CD4-positive, alpha-beta T cell (primary cell): ENCODE data around the gene OST4. TPM values are rescaled to one million over a fixed set of nuclear protein-coding genes. Genes with fewer than 3 reads are reported as not detected.

Source experiments
- ATAC-seq: fragments of 200-7000 bp; cut with Tn5 transposase; one replicate; pipeline ENCODE4 v1.10.0; 2022; ENCODE audit warnings: mild to moderate bottlenecking; ENCODE audit not compliant: poor library complexity
- CTCF ChIA-PET: fragments of 350-600 bp; sonication (Branson Sonifier 250); formaldehyde crosslinking; loops from one replicate; lab custom pipeline; 2021; ENCODE audit warnings: antibody characterized with exemption, inconsistent platforms; lab: Charles Lee
- POLR2A ChIA-PET: fragments of 350-600 bp; sonication (Branson Sonifier 250); formaldehyde crosslinking; loops from one replicate; lab custom pipeline; 2021; ENCODE audit warnings: antibody characterized with exemption, inconsistent platforms; lab: Charles Lee
- DNase-seq, 14 experiments: peaks; one replicate each; pipeline ENCODE4 v3.0.0-alpha.2; 2013 to 2020; ENCODE audit warnings: mixed read lengths in 2 of 14
- H3K27ac ChIP-seq, 2 donors: one replicate each; pipeline versions ENCODE4 v1.5.1 to v1.7.0; 2013; ENCODE audit warnings: low read length in 2 of 2, low read depth in 1 of 2, mild to moderate bottlenecking in 1 of 2
- H3K27me3 ChIP-seq, 2 experiments: 1 replicate in 1 of 2; 2 replicates in 1 of 2; pipeline versions ENCODE4 v1.6.1 to v1.7.0; 2013; ENCODE audit warnings: low read length in 2 of 2, control low read depth in 1 of 2, mild to moderate bottlenecking in 1 of 2, moderate library complexity in 1 of 2; ENCODE audit not compliant: insufficient read depth in 2 of 2, control insufficient read depth in 1 of 2
- H3K36me3 ChIP-seq: one replicate; pipeline ENCODE4 v1.6.1; 2013; ENCODE audit warnings: low read length, control low read depth; ENCODE audit not compliant: insufficient read depth
- H3K4me1 ChIP-seq: one replicate; pipeline ENCODE4 v1.6.1; 2013; ENCODE audit warnings: low read length, control low read depth; ENCODE audit not compliant: insufficient read depth
- H3K4me3 ChIP-seq: one replicate; pipeline ENCODE4 v1.5.1; 2013; ENCODE audit warnings: mild to moderate bottlenecking, low read length, moderate library complexity
- H3K9me3 ChIP-seq, 2 experiments: 1 replicate in 1 of 2; 2 replicates in 1 of 2; pipeline versions ENCODE4 v1.6.1 to v1.7.0; 2013; ENCODE audit warnings: low read length in 2 of 2, mild to moderate bottlenecking in 2 of 2, control low read depth in 1 of 2, moderate library complexity in 1 of 2; ENCODE audit not compliant: control insufficient read depth in 1 of 2, insufficient read depth in 1 of 2
- H3K27ac Mint-ChIP-seq: one replicate; pipeline ENCODE4 v1.8.0; 2020; ENCODE audit warnings: mixed read lengths
- H3K27me3 Mint-ChIP-seq: one replicate; pipeline ENCODE4 v1.8.0; 2021; ENCODE audit warnings: mixed read lengths
- H3K36me3 Mint-ChIP-seq: one replicate; pipeline ENCODE4 v1.8.0; 2021; ENCODE audit warnings: low read depth, mixed read lengths
- H3K4me1 Mint-ChIP-seq: one replicate; pipeline ENCODE4 v1.8.0; 2021; ENCODE audit warnings: low read depth, mixed read lengths
- H3K4me3 Mint-ChIP-seq: one replicate; pipeline ENCODE4 v1.8.0; 2020; ENCODE audit warnings: mild to moderate bottlenecking, mixed read lengths
- H3K9me3 Mint-ChIP-seq: one replicate; pipeline ENCODE4 v1.8.0; 2020; ENCODE audit warnings: mixed read lengths
- intact Hi-C, 2 experiments: fragments of 100-400 bp; cut with DNase I in 1 of 2; cut with micrococcal nuclease in 1 of 2; formaldehyde crosslinking; loops; one replicate each; pipeline versions ENCODE4 v1.15.1 to v1.9.0; 2023 to 2025; cut with DNase I, micrococcal nuclease
- total RNA-seq, 174 experiments: library from RNA in 2 of 174; stranded (reverse) in 2 of 174; gene quantifications; one replicate each; pipeline ENCODE4 v1.2.3 and lab custom pipeline; 2021 to 2026
- TF ChIP-seq, protein P1 (sequence below): fragments of 200-600 bp; IDR thresholded peaks from one replicate; pipeline ENCODE4 v1.8.0; 2022; ENCODE audit warnings: antibody characterized with exemption, mild to moderate bottlenecking

The OST4 gene
- total RNA-seq, 2 experiments from 2014 or later: 232 to 254 TPM

DNA sequence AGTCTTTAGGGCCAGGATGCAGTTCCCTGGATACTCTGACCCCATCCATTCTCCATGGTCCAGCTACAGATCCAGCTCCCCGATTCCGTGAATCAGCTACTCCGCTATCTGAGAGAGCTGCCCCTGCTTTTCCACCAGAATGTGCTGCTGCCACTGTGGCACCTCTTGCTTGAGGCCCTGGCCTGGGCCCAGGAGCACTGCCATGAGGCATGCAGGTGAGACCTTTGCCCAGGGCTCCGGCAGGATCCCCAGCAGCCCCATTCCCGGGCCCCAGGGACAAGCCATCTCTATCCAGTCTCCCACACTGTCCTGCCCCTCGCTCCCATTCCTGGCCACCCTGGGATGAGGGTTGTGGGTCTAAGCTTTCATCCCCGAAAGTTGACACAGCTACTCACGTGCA lies 31.2 kb downstream of the OST4 start:
- TF ChIP-seq, protein P1, sequence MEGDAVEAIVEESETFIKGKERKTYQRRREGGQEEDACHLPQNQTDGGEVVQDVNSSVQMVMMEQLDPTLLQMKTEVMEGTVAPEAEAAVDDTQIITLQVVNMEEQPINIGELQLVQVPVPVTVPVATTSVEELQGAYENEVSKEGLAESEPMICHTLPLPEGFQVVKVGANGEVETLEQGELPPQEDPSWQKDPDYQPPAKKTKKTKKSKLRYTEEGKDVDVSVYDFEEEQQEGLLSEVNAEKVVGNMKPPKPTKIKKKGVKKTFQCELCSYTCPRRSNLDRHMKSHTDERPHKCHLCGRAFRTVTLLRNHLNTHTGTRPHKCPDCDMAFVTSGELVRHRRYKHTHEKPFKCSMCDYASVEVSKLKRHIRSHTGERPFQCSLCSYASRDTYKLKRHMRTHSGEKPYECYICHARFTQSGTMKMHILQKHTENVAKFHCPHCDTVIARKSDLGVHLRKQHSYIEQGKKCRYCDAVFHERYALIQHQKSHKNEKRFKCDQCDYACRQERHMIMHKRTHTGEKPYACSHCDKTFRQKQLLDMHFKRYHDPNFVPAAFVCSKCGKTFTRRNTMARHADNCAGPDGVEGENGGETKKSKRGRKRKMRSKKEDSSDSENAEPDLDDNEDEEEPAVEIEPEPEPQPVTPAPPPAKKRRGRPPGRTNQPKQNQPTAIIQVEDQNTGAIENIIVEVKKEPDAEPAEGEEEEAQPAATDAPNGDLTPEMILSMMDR: no peak
- Histone ChIP-seq H3K9me3 (no peaks in the 10 kb centered on the region), H3K4me1 (peaks cover 3% of the 10 kb centered on the region), H3K4me3 (no peak overlapping the region), H3K27me3 (no peaks in the 10 kb centered on the region), H3K27ac (no peak overlapping the region), H3K36me3 (peaks cover 64% of the 10 kb centered on the region)
- DNase-seq (no peak), ATAC-seq (no peak)
- CTCF ChIA-PET: interaction anchor here (1.3 kb wide), 1 partner anchor 10 kb away, joined by 4 read pairs; no protein-coding TSS in a partner anchor
- Mint-ChIP-seq H3K4me3 (no peak overlapping the region), H3K36me3 (peaks cover 69% of the 10 kb centered on the region), H3K27ac (no peak overlapping the region), H3K9me3 (no peaks in the 10 kb centered on the region), H3K4me1 (peaks cover 8% of the 10 kb centered on the region), H3K27me3 (no peaks in the 10 kb centered on the region)
- intact Hi-C loops: no loop called here
- POLR2A ChIA-PET: interaction anchor here (1.4 to 1.9 kb wide), 2 partner anchors 9 to 10 kb away, joined by 3 to 9 read pairs; no protein-coding TSS in a partner anchor

GRCh38 chr2:27039871-27040270 lies 31.6 kb downstream of the OST4 start:
- Mint-ChIP-seq H3K4me3 (no peak overlapping the region), H3K27me3 (no peaks in the 10 kb centered on the region), H3K36me3 (peaks cover 74% of the 10 kb centered on the region), H3K9me3 (no peaks in the 10 kb centered on the region), H3K27ac (no peak overlapping the region), H3K4me1 (peaks cover 11% of the 10 kb centered on the region)
- Histone ChIP-seq H3K27ac (no peak overlapping the region), H3K27me3 (no peaks in the 10 kb centered on the region), H3K9me3 (no peaks in the 10 kb centered on the region), H3K36me3 (peaks cover 68% of the 10 kb centered on the region), H3K4me1 (peaks cover 4% of the 10 kb centered on the region), H3K4me3 (no peak overlapping the region)
- TF ChIP-seq, protein P1: no peak
- intact Hi-C loops: no loop called here
- ATAC-seq (no peak), DNase-seq (no peak)
- ChIA-PET POLR2A (interaction anchor here (1.4 to 1.9 kb wide), 2 partner anchors 9 to 11 kb away, joined by 3 to 9 read pairs; no protein-coding TSS in a partner anchor), CTCF (interaction anchor here (1.3 kb wide), 1 partner anchor 10 kb away, joined by 4 read pairs; no protein-coding TSS in a partner anchor)

- TF ChIP-seq, protein P1: no peak
- Mint-ChIP-seq H3K27ac (no peak overlapping the region), H3K4me1 (peaks cover 13% of the 10 kb centered on the region), H3K4me3 (no peak overlapping the region), H3K27me3 (no peaks in the 10 kb centered on the region), H3K9me3 (no peaks in the 10 kb centered on the region), H3K36me3 (peaks cover 74% of the 10 kb centered on the region)
- DNase-seq (no peak), ATAC-seq (no peak)
- H3K4me1 ChIP-seq: peaks cover 6% of the 10 kb centered on the region
- ChIA-PET CTCF (interaction anchor here (1.3 kb wide), 1 partner anchor 9 kb away, joined by 4 read pairs; no protein-coding TSS in a partner anchor), POLR2A (interaction anchor here (1.4 to 1.9 kb wide), 2 partner anchors 10 to 11 kb away, joined by 3 to 9 read pairs; no protein-coding TSS in a partner anchor)
- H3K27me3 ChIP-seq: no peaks in the 10 kb centered on the region
- H3K36me3 ChIP-seq: peaks cover 68% of the 10 kb centered on the region
- no peak overlapping the region for H3K4me3 ChIP-seq
- intact Hi-C loops: no loop called here
- H3K9me3 ChIP-seq: no peaks in the 10 kb centered on the region
- H3K27ac ChIP-seq: no peak overlapping the region
Measured at GRCh38 chr2:27039426-27039825, 32.0 kb downstream of the OST4 start.
